ENCODE measurements around the gene DGKD. TPM values are rescaled to one million over a fixed set of nuclear protein-coding genes. Genes with fewer than 3 reads are reported as not detected.

The DGKD gene
- total and polyA plus RNA-seq, 2 donors (not counting 1 experiment from before 2014, with no cell fraction given): 224 to 396 TPM

GRCh38 chr2:233435436-233436190, 81.3 kb downstream of the DGKD start:
- no peaks in the 10 kb centered on the region for H3K27me3 Mint-ChIP-seq
- ATAC-seq (ENCODE audit: low read depth) (no peak), DNase-seq (no peak)
- TF ChIP-seq EZH2 (IDR thresholded peaks at IDR 0.05; ENCODE audit: borderline replicate concordance, insufficient read depth, low read depth, low read length, poor library complexity, severe bottlenecking) (no peak), CTCF (IDR thresholded peaks at IDR 0.05) (no peak)
- Histone ChIP-seq H4K20me1 (ENCODE audit: control insufficient read depth, insufficient read depth, low read length, poor library complexity, severe bottlenecking) (peaks cover 91% of the 10 kb centered on the region), H3K27me3 (replicated peaks in 1 of 4; ENCODE audit: control extremely low read depth in 1 of 4, control insufficient read depth in 3 of 4, insufficient read depth in 4 of 4, low read length in 3 of 4) (no peaks in the 10 kb centered on the region), H3K79me2 (ENCODE audit: control insufficient read depth, insufficient read depth, low read length) (peaks cover 97% of the 10 kb centered on the region), H3K36me3 (replicated peaks in 1 of 2; ENCODE audit: control extremely low read depth in 1 of 2, control insufficient read depth in 1 of 2, extremely low read depth in 1 of 2, insufficient read depth in 2 of 2, low read length in 1 of 2) (peaks cover 11 to 72% of the 10 kb centered on the region in 2 experiments), H3K4me1 (ENCODE audit: control insufficient read depth in 2 of 2, insufficient read depth in 2 of 2, low read length in 2 of 2) (peaks cover 10 to 11% of the 10 kb centered on the region in 2 donors), H3K9ac (ENCODE audit: low read length) (no peak overlapping the region), H3K27ac (ENCODE audit: low read length in 2 of 2) (peak overlapping the region; percentile 0 to 49), H3K4me3 (ENCODE audit: control extremely low read depth in 1 of 5, extremely low read depth in 1 of 5, insufficient read depth in 1 of 5, low read depth in 2 of 5, low read length in 4 of 5) (no peak overlapping the region), H3K4me2 (replicated peaks; ENCODE audit: low read depth, low read length, poor library complexity, severe bottlenecking) (no peak overlapping the region), H2AFZ (ENCODE audit: insufficient read depth, low read depth, low read length, poor library complexity, severe bottlenecking) (no peak overlapping the region), H3K9me3 (ENCODE audit: control extremely low read depth in 1 of 3, control insufficient read depth in 2 of 3, insufficient read depth in 1 of 3, low read length in 2 of 3) (no peaks in the 10 kb centered on the region)
- WGBS (ENCODE audit: insufficient coverage): 96% methylated on average over 13 of the region's 18 CpGs
- H3K27ac Mint-ChIP-seq: peak overlapping the region; percentile 32
- POLR2A ChIA-PET: no interaction called here
- H3K4me1 Mint-ChIP-seq: peaks cover 36% of the 10 kb centered on the region
- CTCF ChIA-PET: interaction anchor here (0.5 to 16.7 kb wide), 4 partner anchors 8 to 92 kb away, joined by 3 to 426 read pairs (median 3); no protein-coding TSS in a partner anchor
- no peaks in the 10 kb centered on the region for H3K9me3 Mint-ChIP-seq (ENCODE audit: insufficient read depth)
- H3K4me3 Mint-ChIP-seq: no peak overlapping the region
- intact Hi-C loops (cut with micrococcal nuclease): loop anchor here (2.0 kb wide), 1 partner anchor 17 kb away; no protein-coding TSS in a partner anchor

- TF ChIP-seq EZH2 (IDR thresholded peaks at IDR 0.05; ENCODE audit: borderline replicate concordance, insufficient read depth, low read depth, low read length, poor library complexity, severe bottlenecking) (no peak), CTCF (IDR thresholded peaks at IDR 0.05) (no peak)
- Histone ChIP-seq H3K36me3 (replicated peaks in 1 of 2; ENCODE audit: control extremely low read depth in 1 of 2, control insufficient read depth in 1 of 2, extremely low read depth in 1 of 2, insufficient read depth in 2 of 2, low read length in 1 of 2) (peaks cover 11 to 74% of the 10 kb centered on the region in 2 experiments), H3K9ac (ENCODE audit: low read length) (no peak overlapping the region), H3K4me3 (ENCODE audit: control extremely low read depth in 1 of 5, extremely low read depth in 1 of 5, insufficient read depth in 1 of 5, low read depth in 2 of 5, low read length in 4 of 5) (no peak overlapping the region), H3K79me2 (ENCODE audit: control insufficient read depth, insufficient read depth, low read length) (peaks cover 97% of the 10 kb centered on the region), H2AFZ (ENCODE audit: insufficient read depth, low read depth, low read length, poor library complexity, severe bottlenecking) (no peak overlapping the region), H3K27me3 (replicated peaks in 1 of 4; ENCODE audit: control extremely low read depth in 1 of 4, control insufficient read depth in 3 of 4, insufficient read depth in 4 of 4, low read length in 3 of 4) (no peaks in the 10 kb centered on the region), H3K4me2 (replicated peaks; ENCODE audit: low read depth, low read length, poor library complexity, severe bottlenecking) (no peak overlapping the region), H3K4me1 (ENCODE audit: control insufficient read depth in 2 of 2, insufficient read depth in 2 of 2, low read length in 2 of 2) (peaks cover 10 to 11% of the 10 kb centered on the region in 2 donors), H4K20me1 (ENCODE audit: control insufficient read depth, insufficient read depth, low read length, poor library complexity, severe bottlenecking) (peaks cover 94% of the 10 kb centered on the region), H3K9me3 (ENCODE audit: control extremely low read depth in 1 of 3, control insufficient read depth in 2 of 3, insufficient read depth in 1 of 3, low read length in 2 of 3) (no peaks in the 10 kb centered on the region), H3K27ac (ENCODE audit: low read length in 2 of 2) (no peak overlapping the region)
- ATAC-seq (ENCODE audit: low read depth) (no peak), DNase-seq (no peak)
- CTCF ChIA-PET: interaction anchor here (16.7 kb wide), 1 partner anchor 32 kb away, joined by 426 read pairs; no protein-coding TSS in a partner anchor
- 97% methylated on average over 13 of the region's 15 CpGs for WGBS (ENCODE audit: insufficient coverage)
- peaks cover 30% of the 10 kb centered on the region for H3K4me1 Mint-ChIP-seq
- H3K27ac Mint-ChIP-seq: peak overlapping the region; percentile 32
- POLR2A ChIA-PET: no interaction called here
- H3K4me3 Mint-ChIP-seq: no peak overlapping the region
- no peaks in the 10 kb centered on the region for H3K27me3 Mint-ChIP-seq
- H3K9me3 Mint-ChIP-seq (ENCODE audit: insufficient read depth): no peaks in the 10 kb centered on the region
- intact Hi-C loops (cut with micrococcal nuclease): no loop called here
These were observed 81.9 kb downstream of the DGKD start for GRCh38 chr2:233436191-233436581.
